CD14-positive monocyte (primary cell): ENCODE measurements around the gene KCNG1. TPM values are rescaled to one million over a fixed set of nuclear protein-coding genes. Genes with fewer than 3 reads are reported as not detected.
"Not testable (repeated sequence)": the region's sequence is repeated elsewhere in the genome, so short reads cannot be mapped to it uniquely, and the experiment has no call there.

Experiments
- DNase-seq, 3 donors: peaks; one replicate each; pipeline ENCODE4 v3.0.0-alpha.2; 2011 to 2022
- H2AFZ ChIP-seq: 2 replicates; pipeline ENCODE4 v1.6.0; 2012; ENCODE audit warnings: mild to moderate bottlenecking, low read depth, low read length, inconsistent platforms; ENCODE audit not compliant: insufficient read depth, poor library complexity, severe bottlenecking
- H3K27ac ChIP-seq, 2 donors: 1 replicate in 1 of 2; 2 replicates in 1 of 2; pipeline ENCODE4 v1.5.1; 2012 to 2013; ENCODE audit warnings: low read length in 2 of 2, control low read depth in 1 of 2, inconsistent platforms in 1 of 2, low read depth in 1 of 2, mild to moderate bottlenecking in 1 of 2
- H3K27me3 ChIP-seq, 2 donors: one replicate each; pipeline versions ENCODE4 v1.6.0 to v1.6.1; 2011 to 2013; ENCODE audit warnings: low read length in 2 of 2; ENCODE audit not compliant: control insufficient read depth in 2 of 2, insufficient read depth in 2 of 2
- H3K36me3 ChIP-seq, 2 donors: replicated peaks in 1 of 2; 1 replicate in 1 of 2; 2 replicates in 1 of 2; pipeline versions ENCODE4 v1.5.1 to v1.6.1; 2012 to 2013; ENCODE audit warnings: low read length in 2 of 2, control low read depth in 1 of 2, inconsistent platforms in 1 of 2, mild to moderate bottlenecking in 1 of 2; ENCODE audit not compliant: insufficient read depth in 2 of 2, control insufficient read depth in 1 of 2
- H3K4me1 ChIP-seq, 2 donors: 1 replicate in 1 of 2; 2 replicates in 1 of 2; pipeline versions ENCODE4 v1.5.1 to v1.6.1; 2012 to 2013; ENCODE audit warnings: low read length in 2 of 2, control low read depth in 1 of 2, inconsistent platforms in 1 of 2, mild to moderate bottlenecking in 1 of 2, moderate library complexity in 1 of 2; ENCODE audit not compliant: insufficient read depth in 2 of 2, control insufficient read depth in 1 of 2
- H3K4me2 ChIP-seq: replicated peaks from 2 replicates; pipeline ENCODE3; 2012; ENCODE audit warnings: low read length, moderate library complexity, mild to moderate bottlenecking; ENCODE audit not compliant: poor library complexity, severe bottlenecking; ENCODE audit errors: extremely low read depth
- H3K4me3 ChIP-seq, 3 experiments: fragments of 200-600 bp in 1 of 3; sonication (generic) in 1 of 3; replicated peaks in 1 of 3; 1 replicate in 2 of 3; 2 replicates in 1 of 3; pipeline ENCODE4 v1.5.1; 2011 to 2013; ENCODE audit warnings: low read length in 3 of 3, mild to moderate bottlenecking in 3 of 3, control low read depth in 2 of 3, low read depth in 2 of 3, inconsistent platforms in 1 of 3, moderate library complexity in 1 of 3
- H3K79me2 ChIP-seq: 2 replicates; pipeline ENCODE4 v1.6.0; 2012; ENCODE audit warnings: mild to moderate bottlenecking, control low read depth, inconsistent platforms, low read length, moderate library complexity; ENCODE audit not compliant: insufficient read depth
- H3K9ac ChIP-seq: 2 replicates; pipeline ENCODE4 v1.6.0; 2017; ENCODE audit warnings: low read length, mild to moderate bottlenecking; ENCODE audit not compliant: insufficient read depth, poor library complexity, severe bottlenecking
- H3K9me3 ChIP-seq, 2 donors: replicated peaks in 1 of 2; 1 replicate in 1 of 2; 2 replicates in 1 of 2; pipeline versions ENCODE4 v1.5.1 to v1.6.1; 2012 to 2013; ENCODE audit warnings: low read length in 2 of 2, control low read depth in 1 of 2; ENCODE audit not compliant: control insufficient read depth in 1 of 2, insufficient read depth in 1 of 2
- H4K20me1 ChIP-seq: 2 replicates; pipeline ENCODE4 v1.6.0; 2012; ENCODE audit warnings: mild to moderate bottlenecking, low read length, control low read depth, moderate library complexity; ENCODE audit not compliant: insufficient read depth
- H3K27ac Mint-ChIP-seq, 7 donors: one replicate each; pipeline ENCODE4 v1.8.0; 2020; ENCODE audit warnings: mild to moderate bottlenecking in 7 of 7, mixed read lengths in 7 of 7, moderate library complexity in 6 of 7, inconsistent platforms in 2 of 7
- H3K27me3 Mint-ChIP-seq, 3 donors: one replicate each; pipeline ENCODE4 v1.8.0; 2021 to 2022; ENCODE audit warnings: low read depth in 3 of 3, mild to moderate bottlenecking in 3 of 3, mixed read lengths in 3 of 3, moderate library complexity in 3 of 3, inconsistent platforms in 1 of 3
- H3K36me3 Mint-ChIP-seq, 2 donors: one replicate each; pipeline ENCODE4 v1.8.0; 2020; ENCODE audit warnings: mixed read lengths in 2 of 2, inconsistent platforms in 1 of 2, mild to moderate bottlenecking in 1 of 2
- H3K4me1 Mint-ChIP-seq: one replicate; pipeline ENCODE4 v1.8.0; 2020; ENCODE audit warnings: mild to moderate bottlenecking, mixed read lengths
- H3K4me3 Mint-ChIP-seq, 2 donors: one replicate each; pipeline ENCODE4 v1.8.0; 2020; ENCODE audit warnings: mild to moderate bottlenecking in 2 of 2, mixed read lengths in 2 of 2, moderate library complexity in 1 of 2
- H3K9me3 Mint-ChIP-seq, 7 donors: one replicate each; pipeline ENCODE4 v1.8.0; 2020 to 2022; ENCODE audit warnings: mixed read lengths in 7 of 7, mild to moderate bottlenecking in 6 of 7, moderate library complexity in 6 of 7, inconsistent platforms in 2 of 7
- WGBS: methylation state at CpG from one replicate; pipeline ENCODE4 v1.1.5; 2013; ENCODE audit warnings: missing lambda C conversion rate; ENCODE audit not compliant: insufficient coverage; 5-methylcytosine and 5-hydroxymethylcytosine counted together
- intact Hi-C, 2 donors: fragments of 100-400 bp; cut with micrococcal nuclease; formaldehyde crosslinking; loops; one replicate each; pipeline versions ENCODE4 v1.15.0 to v1.15.1; 2023
- polyA plus RNA-seq, 3 donors: library from polyadenylated mRNA; depleted of rRNA in 1 of 3; unstranded in 2 of 3; stranded (reverse) in 1 of 3; fragments of 300-500 nt in 2 of 3; fragments of >200 nt in 1 of 3; fragmentation: Illumina TruSeq in 2 of 3; gene quantifications; 1 replicate in 2 of 3; 2 replicates in 1 of 3; pipeline ENCODE4 v1.2.3, GENCODE V29; 2012 to 2021
- TF ChIP-seq, protein P1 (sequence below): fragments of 200-600 bp; IDR thresholded peaks from one replicate; pipeline ENCODE4 v1.8.0; 2022; ENCODE audit warnings: antibody characterized with exemption, mild to moderate bottlenecking

The KCNG1 gene
- polyA plus RNA-seq, 3 donors: 0.04 TPM; not detected in 2

DNA sequence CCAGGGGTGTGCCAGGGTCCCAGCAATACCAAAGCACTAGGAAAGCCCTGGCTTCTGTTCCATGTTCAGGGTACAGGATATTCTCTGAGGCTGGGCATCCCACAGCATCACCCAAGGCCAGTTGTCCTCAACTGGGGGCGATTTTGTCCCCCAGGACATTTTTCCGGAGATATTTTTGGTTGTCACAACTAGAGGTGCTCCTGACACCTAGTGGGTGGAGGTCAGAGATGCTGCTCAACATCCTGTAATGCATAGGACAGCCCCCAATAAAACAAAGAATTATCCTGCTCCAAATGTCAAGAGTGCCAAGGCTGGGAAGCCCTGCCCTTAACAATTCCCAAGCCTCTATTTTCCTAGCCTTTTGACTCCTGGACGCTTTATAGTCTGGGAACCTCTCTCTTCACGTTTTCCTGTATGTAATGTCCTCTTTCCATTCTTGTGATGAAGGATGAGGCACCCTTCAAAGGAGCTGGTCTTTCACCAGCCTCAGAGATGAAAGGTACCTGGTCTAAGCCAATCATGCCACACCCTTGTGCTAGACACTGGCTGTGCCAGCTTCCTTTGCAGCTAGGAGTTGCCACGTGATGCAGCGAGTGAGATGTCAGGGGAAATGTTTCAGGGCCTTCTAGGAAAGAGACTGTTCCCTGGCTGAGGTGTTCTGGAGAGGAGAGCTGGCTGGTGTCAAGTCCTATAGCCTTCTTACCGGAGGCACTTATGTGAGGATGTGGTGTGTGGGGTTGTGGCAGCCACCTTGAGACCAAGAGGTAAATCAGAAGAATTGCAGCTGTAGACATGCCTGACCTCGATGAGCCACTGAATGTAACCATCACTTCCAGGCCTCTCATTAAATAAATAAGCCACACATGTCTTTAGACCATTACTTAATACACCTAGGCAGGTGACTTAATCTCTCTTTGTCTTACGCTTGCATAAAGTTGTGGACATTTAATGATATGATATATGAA is 23.4 kb upstream of the KCNG1 start:
- Histone ChIP-seq H3K79me2 (no peaks in the 10 kb centered on the region), H3K27ac (no peak overlapping the region), H3K27me3 (peaks cover 5 to 12% of the 10 kb centered on the region in 2 donors), H4K20me1 (no peaks in the 10 kb centered on the region), H3K4me2 (no peak overlapping the region), H3K4me3 (no peak overlapping the region), H3K4me1 (no peaks in the 10 kb centered on the region), H3K9me3 (peaks cover 4 to 8% of the 10 kb centered on the region in 2 donors), H3K9ac (no peak overlapping the region), H2AFZ (no peak overlapping the region), H3K36me3 (no peaks in the 10 kb centered on the region)
- intact Hi-C loops: no loop called here
- H3K9me3 Mint-ChIP-seq: peaks cover 0 to 11% (median 5%) of the 10 kb centered on the region in 7 donors
- 93% methylated on average over 2 of the region's 9 CpGs for WGBS
- no peaks in the 10 kb centered on the region for H3K4me1 Mint-ChIP-seq
- H3K36me3 Mint-ChIP-seq: no peaks in the 10 kb centered on the region
- H3K27ac Mint-ChIP-seq: no peak overlapping the region
- DNase-seq: no peak
- peaks cover 4 to 15% (median 8%) of the 10 kb centered on the region in 3 donors for H3K27me3 Mint-ChIP-seq
- no peak overlapping the region for H3K4me3 Mint-ChIP-seq
- TF ChIP-seq, protein P1, sequence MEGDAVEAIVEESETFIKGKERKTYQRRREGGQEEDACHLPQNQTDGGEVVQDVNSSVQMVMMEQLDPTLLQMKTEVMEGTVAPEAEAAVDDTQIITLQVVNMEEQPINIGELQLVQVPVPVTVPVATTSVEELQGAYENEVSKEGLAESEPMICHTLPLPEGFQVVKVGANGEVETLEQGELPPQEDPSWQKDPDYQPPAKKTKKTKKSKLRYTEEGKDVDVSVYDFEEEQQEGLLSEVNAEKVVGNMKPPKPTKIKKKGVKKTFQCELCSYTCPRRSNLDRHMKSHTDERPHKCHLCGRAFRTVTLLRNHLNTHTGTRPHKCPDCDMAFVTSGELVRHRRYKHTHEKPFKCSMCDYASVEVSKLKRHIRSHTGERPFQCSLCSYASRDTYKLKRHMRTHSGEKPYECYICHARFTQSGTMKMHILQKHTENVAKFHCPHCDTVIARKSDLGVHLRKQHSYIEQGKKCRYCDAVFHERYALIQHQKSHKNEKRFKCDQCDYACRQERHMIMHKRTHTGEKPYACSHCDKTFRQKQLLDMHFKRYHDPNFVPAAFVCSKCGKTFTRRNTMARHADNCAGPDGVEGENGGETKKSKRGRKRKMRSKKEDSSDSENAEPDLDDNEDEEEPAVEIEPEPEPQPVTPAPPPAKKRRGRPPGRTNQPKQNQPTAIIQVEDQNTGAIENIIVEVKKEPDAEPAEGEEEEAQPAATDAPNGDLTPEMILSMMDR: no peak

DNA sequence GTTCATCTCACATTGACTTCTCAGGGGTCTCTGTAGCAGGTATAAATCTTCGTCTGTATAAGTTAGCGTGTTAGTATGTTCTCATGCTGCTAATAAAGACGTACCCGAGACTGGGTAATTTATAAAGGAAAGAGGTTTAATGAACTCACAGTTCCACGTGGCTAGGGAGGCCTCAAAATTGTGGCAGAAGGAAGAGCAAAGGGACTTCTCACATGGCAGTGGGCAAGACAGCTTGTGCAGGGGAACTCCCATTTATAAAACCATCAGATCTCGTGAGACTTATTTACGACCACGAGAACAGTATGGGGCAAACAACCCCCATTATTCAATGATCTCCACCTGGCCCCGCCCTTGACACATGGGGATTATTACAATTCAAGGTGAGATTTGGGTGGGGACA is 22.6 kb upstream of the KCNG1 start:
- DNase-seq, H2AFZ ChIP-seq, intact Hi-C loops, H4K20me1 ChIP-seq, H3K4me3 Mint-ChIP-seq, H3K27ac Mint-ChIP-seq, H3K4me3 ChIP-seq, H3K4me1 ChIP-seq, H3K36me3 ChIP-seq, H3K27me3 Mint-ChIP-seq, H3K79me2 ChIP-seq, H3K9ac ChIP-seq, H3K9me3 ChIP-seq, H3K4me2 ChIP-seq, H3K27me3 ChIP-seq, H3K4me1 Mint-ChIP-seq, H3K27ac ChIP-seq, H3K36me3 Mint-ChIP-seq: not testable (repeated sequence)
- peaks cover 0 to 11% (median 5%) of the 10 kb centered on the region in 7 donors for H3K9me3 Mint-ChIP-seq
- 88% methylated on average over 4 of the region's 9 CpGs for WGBS
